GM19239 (cell line): ENCODE measurements around the gene TNFRSF11A.

Experiments
- DNase-seq: peaks from one replicate; pipeline ENCODE4 v3.0.0; 2011; ENCODE audit warnings: low spot score; ENCODE audit not compliant: insufficient read length
- FAIRE-seq: peaks from 2 replicates; lab custom pipeline; 2011; peaks lifted over from hg19 to GRCh38; lab: Jason Lieb, UNC

The TNFRSF11A gene

DNA sequence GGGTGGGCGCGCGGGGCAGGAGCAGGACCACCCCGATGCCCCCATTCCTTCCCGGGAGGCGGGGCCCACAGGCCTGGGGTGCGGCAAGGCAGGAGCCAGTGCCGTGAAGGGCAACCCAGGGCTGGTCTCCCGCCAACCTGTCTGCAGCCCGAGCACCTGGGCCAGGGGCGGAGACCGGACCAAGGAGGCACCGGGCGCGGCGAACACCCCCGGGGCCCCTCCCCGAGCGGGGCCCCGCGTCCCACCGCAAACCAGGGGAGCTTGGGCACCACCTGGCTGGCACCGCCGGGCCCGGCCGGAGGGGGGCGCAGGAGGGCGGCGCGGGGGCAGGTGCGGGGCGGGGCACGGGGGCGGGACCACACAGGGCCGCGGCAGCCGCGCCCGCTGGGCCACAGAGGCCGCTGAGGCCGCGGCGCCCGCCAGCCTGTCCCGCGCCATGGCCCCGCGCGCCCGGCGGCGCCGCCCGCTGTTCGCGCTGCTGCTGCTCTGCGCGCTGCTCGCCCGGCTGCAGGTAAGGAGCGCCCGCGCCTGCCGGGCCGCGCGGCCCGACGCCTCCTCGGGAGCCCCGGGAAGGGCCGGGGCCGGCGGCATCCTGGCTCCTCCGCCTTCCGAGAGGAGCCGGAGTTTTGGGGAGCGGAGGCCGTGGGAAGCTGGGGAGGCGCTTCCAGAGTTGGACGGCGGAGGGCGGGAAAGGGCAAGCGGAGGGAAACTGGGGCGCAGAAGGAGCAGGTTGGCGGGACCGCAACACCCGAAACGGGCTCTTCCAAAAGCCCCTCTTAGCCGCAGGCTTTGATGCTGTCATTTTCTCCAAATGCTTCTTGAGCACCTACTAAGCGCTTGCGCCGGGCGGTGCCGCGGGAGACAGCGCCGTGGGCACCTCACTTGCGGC, at the start of gene TNFRSF11A:
TSS of gene TNFRSF11A (plus strand) at position 394 of the 889 bp plus-strand sequence. CDS start at position 437, 43 bp downstream.
- peak; percentile 79 for DNase-seq
- no peak for FAIRE-seq

DNA sequence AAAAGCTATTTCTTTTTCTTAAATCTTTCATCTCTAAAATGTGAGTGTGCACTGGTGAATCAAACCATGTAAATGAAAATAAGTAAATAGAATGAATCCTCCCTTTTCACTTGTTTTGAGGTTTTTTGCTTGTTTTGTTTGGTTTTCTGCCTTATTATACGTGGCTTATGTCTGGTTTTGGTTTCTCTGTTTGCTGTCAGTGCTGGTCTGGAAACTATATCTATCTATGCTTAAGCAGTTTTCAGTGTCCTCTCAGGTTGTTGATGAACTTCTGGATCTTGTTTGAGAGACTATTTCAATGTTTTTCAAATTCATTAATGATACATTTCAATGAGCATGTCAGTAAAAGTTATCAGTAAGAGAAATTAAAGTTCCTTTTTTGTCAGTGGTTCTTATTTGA, 48.1 kb upstream of the TNFRSF11A start:
- FAIRE-seq: peak; percentile 94
- no peak for DNase-seq

DNA sequence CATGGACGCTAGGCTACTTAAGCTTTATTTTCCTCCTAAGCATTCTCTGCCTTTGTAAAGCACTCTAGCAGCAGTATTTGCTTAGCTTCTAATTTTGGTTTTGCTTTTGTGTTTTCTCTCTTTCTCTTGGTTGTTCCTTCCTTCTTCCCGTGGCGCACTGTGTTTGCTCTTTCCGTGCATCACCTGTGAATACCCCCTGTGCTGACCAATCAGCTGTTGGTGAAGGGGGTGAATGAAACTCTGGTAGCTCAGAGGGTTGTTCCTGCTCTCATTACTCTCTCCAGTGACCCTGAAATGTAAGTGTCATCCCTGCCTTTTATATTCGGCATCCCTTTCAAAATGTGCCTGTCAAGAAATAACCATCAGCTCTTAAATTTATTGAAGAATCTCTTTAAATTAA, 45.5 kb upstream of the TNFRSF11A start:
- DNase-seq: no peak
- FAIRE-seq: no peak

DNA sequence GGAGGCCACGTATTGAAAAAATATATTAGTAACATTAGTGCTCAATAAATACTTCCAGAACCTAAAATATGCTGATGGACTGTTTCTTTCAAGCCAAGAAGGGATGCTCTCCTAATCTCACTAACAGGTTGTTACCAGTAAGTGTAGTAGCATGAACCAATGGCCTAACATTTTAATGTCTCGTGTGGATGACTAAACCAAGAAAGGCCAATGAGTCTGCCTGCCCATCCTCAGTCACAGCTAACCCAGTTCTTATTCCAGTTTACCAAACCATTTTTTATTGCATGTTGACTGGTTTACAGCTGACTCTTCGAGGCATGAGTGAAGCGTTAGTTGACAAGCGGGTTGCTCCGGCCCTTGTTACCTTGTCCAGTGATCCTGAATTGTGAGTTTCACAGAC, 45.1 kb upstream of the TNFRSF11A start:
- no peak for DNase-seq
- FAIRE-seq: peak; percentile 8

DNA sequence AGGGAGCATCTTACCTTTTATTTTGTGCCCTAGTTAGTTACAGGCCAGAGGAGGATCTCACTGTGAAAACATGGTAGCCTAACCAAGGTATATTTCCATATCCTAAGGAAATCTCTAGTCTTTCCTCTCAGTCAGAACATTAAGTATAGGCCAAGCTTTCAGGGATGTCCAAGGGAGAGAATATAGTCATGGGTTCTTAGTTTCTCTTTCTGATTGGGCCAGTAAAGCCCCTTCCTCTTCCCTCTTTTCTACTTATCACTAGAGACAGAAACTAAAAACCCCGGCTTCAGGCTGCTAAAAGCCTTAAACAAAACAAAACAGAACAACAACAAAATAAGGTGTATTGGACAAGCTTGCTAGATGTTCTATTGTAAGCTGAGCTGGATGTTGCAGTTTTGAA, 44.3 kb upstream of the TNFRSF11A start:
- FAIRE-seq: peak; percentile 85

DNA sequence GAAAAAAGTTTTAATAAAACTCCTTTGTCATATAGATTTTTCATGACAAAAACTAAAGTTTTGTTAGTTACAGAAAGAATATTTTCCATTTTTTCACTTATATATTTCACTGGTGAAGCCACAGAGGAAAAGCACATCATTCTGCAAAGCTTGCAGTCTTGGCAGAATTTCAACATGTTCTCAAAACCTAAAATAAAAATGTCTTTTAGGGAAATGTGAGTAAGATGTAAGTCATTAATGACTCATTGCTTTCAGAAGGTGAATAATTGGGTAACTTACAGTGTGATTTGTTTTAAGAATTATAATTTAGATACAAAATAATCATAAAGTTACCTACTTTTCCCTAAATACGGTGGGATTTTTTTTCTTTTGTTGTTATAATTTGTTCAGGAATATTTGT, 43.4 kb upstream of the TNFRSF11A start:
- no peak for DNase-seq
- no peak for FAIRE-seq

More for the DNA sequence above, 44.3 kb upstream of the TNFRSF11A start:
- DNase-seq: no peak

DNA sequence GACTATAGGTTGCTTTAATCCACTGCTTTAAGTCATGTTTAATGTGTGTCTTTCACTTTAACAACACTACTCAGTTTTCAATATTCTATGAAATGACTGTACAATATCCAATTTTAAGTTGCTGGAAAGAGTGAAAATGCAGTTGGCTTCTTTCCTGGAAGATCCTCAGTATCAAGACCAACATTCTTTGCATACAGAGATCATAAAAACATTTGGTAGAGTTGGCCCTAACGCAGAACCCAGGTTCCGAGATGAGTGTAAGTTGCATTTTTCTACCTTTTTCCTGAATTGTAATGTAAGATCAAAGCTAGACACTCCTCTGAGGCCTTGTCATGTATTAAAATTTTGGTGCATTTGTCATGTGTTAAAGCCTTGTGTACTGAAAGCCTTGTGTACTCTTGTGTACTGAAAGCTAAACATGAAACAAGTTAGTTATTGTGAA, 42.9 kb upstream of the TNFRSF11A start:
- DNase-seq: no peak
- no peak for FAIRE-seq

DNA sequence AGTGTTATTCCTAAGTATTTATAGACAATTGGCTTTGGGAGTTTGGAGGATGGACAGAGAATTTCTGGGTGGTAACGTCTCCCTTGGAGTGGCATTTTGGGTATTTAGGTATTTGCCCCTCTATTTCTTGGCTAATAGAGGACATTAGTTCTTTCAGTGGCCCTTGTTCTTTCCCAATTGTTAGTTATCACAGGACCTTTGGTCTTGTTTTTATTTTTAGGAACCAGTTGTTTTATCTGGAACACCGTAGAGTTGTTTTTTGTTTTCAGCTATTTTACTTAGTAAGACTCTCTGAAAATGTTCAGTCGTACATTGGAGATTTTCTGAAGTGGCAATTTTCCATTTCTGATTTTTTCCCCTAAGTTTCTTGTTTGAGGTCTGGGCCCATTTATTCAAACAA, 40.5 kb upstream of the TNFRSF11A start:
- no peak for DNase-seq
- no peak for FAIRE-seq

DNA sequence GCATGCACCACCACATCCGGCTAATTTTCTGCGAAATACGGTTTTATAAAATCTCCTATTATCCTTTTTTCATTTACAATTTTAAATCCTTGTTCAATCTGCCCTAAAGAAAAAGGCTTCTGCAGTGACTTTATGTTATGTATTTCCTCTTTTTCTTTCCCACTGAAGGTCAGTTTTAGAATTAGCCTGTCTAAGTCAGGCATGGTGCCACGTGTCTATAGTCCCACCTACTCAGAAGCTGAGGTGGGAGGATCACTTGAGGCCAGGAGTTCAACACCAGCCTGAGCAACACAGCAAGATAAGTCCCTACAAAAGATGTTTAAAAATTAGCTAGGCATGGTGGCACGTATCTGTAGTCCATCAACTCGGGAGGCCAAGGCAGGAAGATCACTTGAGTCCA, 39.8 kb upstream of the TNFRSF11A start:
- DNase-seq (no peak), FAIRE-seq (no peak)

DNA sequence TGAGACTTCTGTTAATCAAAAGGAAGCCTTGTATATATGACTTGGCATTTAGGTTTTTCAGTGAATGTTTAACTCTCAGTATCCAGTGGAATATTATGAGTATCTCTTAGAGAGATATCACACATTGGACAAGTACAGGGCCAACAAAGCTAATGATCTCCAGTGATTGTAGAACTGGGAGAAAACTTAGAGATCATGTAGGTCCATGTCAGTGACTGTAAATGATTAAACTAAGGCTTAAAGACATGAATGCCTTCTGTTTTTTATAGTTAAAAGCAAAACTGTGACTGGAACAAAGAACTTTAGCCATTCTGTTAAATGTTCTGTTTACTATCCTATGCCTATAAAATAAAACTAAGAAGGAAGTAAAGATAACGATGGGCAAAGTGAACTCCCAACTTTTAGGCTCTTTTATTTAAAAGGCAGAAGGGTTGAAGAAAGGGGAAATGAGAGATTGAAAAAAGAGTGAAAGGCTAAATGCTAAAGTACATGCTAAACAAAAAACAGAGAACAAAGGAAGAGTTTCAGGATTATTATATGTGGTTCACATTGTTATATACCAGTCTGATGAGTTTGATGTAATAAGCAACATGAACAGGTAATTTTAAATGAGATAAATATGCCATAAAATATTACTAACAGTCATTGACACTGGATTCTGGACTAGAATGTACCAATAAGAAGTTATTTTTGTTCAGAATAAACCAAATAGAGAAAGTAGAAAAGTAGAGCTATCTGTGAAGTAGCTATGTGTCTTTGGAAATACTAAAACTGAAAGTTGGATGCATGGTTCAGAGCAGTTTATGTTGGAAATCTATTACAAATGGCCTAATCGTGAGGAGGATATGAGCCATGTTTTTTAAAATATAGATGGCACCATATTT, 37.1 kb upstream of the TNFRSF11A start:
- DNase-seq (no peak), FAIRE-seq (peak; percentile 74)

DNA sequence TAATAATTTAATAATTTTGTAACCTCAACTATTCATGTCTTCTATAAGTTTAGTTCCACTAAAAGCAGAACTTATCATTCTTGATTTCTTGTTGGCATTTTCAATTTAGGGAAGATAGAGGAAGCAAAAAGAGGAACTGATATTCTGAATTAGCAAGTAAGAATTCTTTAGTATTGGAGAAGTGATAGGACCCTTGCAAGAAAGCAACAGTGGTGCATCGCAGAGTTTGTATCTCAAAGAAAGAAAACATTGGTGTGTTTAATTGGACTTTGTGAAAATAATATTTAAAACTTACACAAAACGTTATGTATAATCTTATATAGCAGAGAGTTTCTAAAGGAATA, 36.5 kb upstream of the TNFRSF11A start:
- FAIRE-seq (peak; percentile 93), DNase-seq (no peak)

DNA sequence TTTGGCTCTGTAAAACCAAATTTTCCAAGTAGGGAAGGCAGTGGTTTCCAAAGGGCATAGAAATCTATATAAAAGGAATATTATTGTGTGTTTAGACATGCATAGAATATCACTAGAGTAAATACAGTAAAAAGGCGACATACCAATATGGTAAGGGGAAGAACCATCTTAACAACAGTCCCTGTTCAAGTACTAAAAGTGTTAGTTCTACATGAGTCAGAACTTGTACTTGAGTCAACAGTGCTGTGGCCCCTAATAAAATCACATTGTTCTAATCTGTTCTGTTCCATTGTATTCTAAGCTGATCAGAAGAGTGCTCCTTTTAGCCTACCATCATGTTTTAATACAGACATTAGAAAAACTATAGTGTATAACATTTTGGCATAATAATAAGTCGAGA, 36.1 kb upstream of the TNFRSF11A start:
- no peak for FAIRE-seq

DNA sequence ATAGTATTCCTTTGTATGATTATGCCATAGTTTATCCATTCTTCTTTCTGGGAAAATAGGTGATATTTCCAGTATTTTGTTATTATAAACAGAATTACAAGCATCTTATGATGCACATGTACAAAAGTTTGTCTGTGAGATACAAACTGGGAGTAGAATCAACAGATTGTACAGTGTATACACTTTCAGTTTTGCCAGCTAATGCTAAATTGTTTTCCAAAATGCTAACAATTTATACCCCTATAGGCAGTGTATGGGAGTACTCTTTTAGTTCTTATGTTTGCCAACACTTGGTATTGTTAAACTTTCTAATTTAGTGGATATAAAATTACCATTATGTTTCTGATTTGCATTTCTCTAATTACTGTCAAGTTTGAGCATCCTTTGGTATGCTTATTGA, 31.0 kb upstream of the TNFRSF11A start:
- DNase-seq (no peak), FAIRE-seq (peak; percentile 49)

More for the DNA sequence above, 36.1 kb upstream of the TNFRSF11A start:
- DNase-seq: no peak

DNA sequence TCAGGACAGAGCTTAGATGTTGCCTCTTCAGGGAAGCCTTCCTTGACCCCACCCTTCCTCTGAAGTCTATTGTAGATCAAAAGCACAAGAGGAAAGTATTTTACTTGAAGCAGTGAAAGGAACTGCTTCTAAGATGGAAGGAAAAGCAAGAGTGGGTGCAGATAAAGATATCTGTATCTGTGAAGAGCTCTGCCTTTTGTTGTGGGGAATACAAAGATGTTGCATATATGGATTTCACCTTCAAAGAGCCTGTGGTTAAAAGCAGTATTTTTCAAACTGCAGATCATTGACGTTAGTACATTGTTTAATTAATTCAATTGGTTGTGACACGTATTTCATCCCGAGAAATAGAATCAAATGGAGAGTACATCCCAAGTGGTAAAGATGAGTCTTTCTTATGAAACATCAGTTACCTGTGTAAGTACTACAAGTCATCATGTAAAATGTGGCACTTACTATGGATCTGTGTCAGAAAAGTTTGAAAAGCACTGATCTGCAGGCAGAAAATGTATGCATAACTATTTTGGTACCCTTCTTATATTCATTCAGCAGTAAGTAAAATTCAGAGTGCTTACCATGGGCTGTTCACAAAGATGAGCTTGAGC, 24.6 kb upstream of the TNFRSF11A start:
- no peak for DNase-seq
- no peak for FAIRE-seq

DNA sequence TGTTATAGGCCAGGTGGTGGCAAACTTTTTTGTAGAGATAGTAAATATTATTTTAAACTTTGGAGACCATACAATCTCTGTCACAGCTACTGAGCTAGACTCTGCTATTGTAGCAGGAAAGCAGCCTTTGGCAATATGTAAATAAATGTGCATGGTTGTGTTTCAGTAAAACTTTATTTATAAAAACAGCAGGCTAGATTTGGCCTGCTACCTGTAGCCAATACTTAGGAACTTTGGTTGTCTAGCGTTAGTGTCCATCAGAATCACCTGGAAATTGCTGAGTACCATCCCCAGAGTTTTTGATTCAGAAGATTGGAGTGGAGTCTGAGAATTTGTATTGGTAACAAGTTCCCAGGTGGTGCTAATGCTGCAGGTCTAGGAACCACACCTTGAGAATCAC, 23.8 kb upstream of the TNFRSF11A start:
- DNase-seq (no peak), FAIRE-seq (no peak)

DNA sequence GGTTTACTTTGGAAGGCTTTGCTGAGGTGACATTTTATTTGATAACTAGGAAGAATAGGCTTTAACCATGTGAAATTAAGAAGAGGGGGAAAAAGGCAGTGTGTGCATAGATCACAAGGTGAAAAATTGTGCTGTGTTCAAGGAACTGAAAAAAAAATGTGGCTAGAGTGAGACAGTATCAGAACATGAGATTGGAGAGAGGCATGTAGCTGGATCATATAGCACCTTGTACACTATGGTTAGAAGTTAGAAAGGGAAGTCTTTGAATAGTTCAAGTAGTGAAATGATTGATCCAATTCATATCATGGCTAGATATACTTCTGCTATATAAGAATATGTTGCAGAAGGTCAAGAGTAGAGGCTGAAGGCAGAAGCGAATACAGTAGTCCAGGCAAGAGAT, 12.3 kb upstream of the TNFRSF11A start:
- DNase-seq (no peak), FAIRE-seq (no peak)

DNA sequence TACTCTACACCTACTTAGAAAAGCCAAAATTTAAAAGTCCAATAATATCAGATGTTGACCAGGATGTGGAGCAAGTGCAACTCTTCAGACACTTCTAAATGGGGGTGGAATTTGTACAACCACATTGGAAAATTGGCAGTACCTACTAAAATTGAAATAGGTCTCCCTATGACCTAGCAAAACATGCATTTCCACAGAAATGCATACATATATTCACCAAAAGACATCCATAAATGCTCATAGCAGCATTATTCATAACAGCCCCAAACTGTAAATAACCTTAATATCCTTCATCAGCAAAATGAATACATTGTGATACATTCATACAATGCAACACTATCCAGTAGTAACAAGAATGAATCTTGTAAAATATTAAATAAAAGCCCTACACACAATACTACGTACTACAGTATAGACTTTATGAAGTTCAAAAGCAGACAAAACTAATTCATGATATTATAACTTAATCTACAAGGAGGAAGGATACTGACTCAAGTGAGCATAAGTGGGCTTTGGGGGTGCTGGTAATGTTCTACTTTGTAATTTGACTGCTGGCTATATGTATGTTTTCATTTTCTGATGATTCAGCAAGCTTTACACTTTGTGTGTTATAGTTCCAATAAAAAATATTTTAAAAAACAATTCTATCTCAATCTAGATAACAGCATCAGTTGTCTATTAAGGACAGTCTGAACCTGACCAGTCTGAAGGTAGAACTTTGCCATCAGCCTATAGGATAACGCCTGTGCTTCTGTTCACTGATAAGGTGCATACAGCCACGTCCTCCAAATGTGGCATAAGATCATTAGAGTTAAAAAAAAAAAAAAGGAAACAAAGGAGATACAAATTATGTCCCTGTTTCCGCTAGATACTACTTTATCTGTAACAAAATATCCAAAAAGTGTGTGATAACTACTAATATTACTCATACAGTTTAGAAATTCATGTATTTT, 6.6 kb upstream of the TNFRSF11A start:
- FAIRE-seq: no peak

DNA sequence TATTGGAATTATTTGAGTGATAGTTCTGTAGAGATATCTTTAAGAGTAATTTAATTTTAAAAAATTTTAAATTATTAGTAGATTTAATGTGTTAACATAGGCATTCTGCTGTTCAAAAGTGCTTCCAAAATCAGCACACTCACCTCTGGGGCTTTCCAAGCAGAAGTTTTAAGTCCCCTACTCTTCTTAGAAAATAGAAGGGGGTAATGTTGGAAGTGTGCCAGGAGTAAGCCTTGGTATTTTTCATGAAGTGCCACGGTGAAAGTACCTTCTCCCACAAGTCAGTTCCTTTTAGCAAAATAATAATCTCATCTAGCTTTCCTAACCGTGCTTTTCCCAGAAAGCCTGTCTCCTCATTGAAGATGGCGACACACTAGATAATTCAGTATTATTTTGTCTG, 3.9 kb upstream of the TNFRSF11A start:
- DNase-seq (no peak), FAIRE-seq (no peak)

More for the DNA sequence above, 6.6 kb upstream of the TNFRSF11A start:
- DNase-seq: no peak

DNA sequence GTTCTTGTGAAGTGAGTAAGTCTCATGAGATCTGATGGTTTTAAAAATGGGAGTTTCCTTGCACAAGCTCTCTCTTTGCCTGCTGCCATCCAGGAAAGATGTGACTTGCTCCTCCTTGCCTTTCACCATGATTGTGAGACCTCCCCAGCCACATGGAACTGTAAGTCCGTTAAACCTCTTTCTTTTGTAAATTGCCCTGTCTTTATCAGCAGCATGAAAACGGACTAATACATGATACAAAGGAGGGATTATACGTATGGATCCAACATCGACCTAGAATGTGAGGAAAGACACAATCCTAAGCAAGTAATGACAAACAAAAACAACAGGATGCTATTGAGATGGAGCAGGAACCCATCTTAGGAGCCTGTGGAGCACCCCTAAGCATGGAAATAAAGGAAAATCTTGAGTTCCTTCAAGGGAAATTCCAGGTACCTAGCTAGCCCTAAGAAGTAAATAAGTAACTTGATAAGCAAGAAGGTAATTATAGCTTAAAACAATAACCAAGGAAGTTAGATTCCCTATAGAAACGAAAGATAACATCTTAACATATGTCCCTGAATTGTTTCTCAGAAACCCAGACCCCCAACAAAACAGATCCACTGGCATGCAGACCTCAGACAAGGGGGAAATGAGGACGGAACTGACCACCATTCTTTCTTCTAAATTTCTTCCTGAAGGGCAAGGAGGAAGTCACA, 1.5 kb upstream of the TNFRSF11A start:
- DNase-seq (no peak), FAIRE-seq (peak; percentile 53)
